ENCODE measurements around the gene NOL12.
"Not testable (repeated sequence)": the region's sequence is repeated elsewhere in the genome, so short reads cannot be mapped to it uniquely, and the experiment has no call there.

Gene NOL12

DNA sequence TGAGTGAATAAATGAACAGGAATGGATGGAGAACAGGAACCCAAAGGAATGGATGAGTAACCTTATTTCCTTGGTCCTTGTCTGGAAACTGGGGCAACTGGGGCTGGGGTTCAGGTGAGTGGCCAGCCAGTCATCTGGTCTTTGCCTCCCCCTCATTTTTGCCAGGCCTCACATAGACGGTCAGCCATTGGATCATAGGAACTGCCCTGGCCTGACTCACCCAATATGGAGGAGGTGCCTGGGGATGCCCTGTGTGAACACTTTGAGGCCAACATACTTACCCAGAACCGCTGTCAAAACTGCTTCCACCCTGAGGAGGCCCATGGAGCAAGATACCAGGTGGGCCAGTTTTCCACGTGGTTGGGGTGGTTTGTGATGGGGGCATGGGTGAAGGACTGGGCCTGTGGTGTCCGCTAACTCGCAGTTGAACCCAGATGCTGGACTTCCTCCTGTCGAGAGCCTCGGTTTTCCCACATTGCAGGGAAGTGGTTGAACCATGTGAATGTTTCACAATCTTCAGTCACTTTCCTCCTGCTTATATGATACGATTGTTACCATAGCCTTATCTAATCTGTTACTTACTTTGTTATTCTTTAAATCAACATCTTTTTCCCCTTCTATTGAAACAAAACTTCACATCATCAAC lies 15.1 kb downstream of the NOL12 start:
- in situ Hi-C loops (cut with HindIII; ENCODE audit: low pct_ligation_motif_present, low pct_unique_long_range_greater_than_20kb, low sequenced_read_pairs), result no loop called here
- DNase-seq, result no peak

- in situ Hi-C loops (cut with HindIII; ENCODE audit: low pct_ligation_motif_present, low pct_unique_long_range_greater_than_20kb, low sequenced_read_pairs), result no loop called here
- DNase-seq, result no peak
These were observed 17.8 kb downstream of the NOL12 start for GRCh38 chr22:37703906-37704305.

GRCh38 chr22:37704645-37705044 lies 18.5 kb downstream of the NOL12 start:
- no peak for DNase-seq
- in situ Hi-C loops (cut with HindIII; ENCODE audit: low pct_ligation_motif_present, low pct_unique_long_range_greater_than_20kb, low sequenced_read_pairs), result no loop called here

- in situ Hi-C loops (cut with HindIII; ENCODE audit: low pct_ligation_motif_present, low pct_unique_long_range_greater_than_20kb, low sequenced_read_pairs), result no loop called here
- no peak for DNase-seq
These were observed 19.1 kb downstream of the NOL12 start for GRCh38 chr22:37705205-37705604.

DNA sequence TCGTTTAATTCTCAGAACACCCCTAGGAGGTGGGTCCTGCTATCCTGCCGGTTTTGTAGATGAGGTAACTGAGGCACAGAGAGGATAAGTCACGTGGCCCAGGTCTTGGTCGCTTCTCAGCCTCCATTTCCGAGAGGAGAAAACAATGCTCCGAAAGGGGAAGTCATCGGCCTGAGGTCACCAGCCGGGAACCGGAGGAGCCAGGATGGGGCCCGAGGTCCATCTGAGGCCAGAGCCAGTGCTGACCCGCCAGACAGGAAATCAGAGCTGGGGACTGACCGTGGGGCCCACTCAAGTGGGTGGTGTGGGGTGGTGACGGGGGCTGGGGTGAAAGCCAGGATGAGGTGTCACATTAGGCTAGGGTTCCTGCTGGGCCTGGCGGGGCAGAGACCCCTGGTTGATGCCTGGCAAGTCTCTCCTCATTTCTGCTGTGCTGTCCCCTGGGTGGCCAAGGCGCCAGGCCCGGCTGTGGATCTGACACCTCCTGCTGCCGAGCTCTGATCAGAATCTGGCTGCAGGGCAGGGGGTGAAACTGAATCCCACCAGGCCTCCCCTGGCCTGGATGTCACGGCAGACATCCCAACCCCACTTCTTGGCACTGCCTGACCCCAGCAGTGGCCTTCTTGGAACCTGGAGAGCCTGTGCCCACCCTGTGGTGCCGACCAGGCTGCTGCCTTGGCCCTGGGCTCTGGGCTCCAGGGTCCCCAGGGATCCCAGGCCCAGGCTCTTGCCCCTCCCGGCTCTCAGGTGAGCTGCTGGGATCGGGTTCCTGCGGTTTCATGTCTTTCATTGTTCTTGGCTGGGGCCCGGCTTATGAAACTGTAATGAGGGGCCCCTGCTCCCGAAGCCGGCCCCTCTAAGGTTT lies 22.7 kb downstream of the NOL12 start:
- in situ Hi-C loops (cut with HindIII; ENCODE audit: low pct_ligation_motif_present, low pct_unique_long_range_greater_than_20kb, low sequenced_read_pairs), result no loop called here
- DNase-seq, result no peak

- in situ Hi-C loops (cut with HindIII; ENCODE audit: low pct_ligation_motif_present, low pct_unique_long_range_greater_than_20kb, low sequenced_read_pairs), result no loop called here
- DNase-seq, result no peak
These were observed 23.3 kb downstream of the NOL12 start for GRCh38 chr22:37709445-37709765.

DNA sequence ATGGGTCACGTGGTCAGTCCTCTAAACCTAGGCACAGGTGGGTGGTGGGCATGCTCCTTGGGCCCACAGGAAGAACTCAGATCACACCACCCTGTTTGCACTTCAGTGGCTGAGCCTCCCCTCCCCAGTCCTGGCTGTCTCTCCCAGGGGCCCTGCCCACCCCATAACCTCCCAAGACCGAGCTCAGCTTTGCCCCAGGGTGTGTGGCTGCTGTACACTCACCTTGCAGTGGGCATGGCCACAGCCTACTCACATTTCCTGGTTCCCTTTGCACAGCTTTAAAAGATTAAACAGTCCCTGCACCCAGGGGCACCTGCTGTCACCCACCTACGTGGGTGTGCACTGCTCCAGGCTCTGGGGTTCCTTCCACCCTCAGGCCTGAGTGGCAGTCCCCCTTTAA lies 24.5 kb downstream of the NOL12 start:
- in situ Hi-C loops (cut with HindIII; ENCODE audit: low pct_ligation_motif_present, low pct_unique_long_range_greater_than_20kb, low sequenced_read_pairs), result no loop called here
- no peak for DNase-seq

- DNase-seq, result no peak
- in situ Hi-C loops (cut with HindIII; ENCODE audit: low pct_ligation_motif_present, low pct_unique_long_range_greater_than_20kb, low sequenced_read_pairs), result no loop called here
These were observed 25.3 kb downstream of the NOL12 start for GRCh38 chr22:37711490-37711889.

- in situ Hi-C loops (cut with HindIII; ENCODE audit: low pct_ligation_motif_present, low pct_unique_long_range_greater_than_20kb, low sequenced_read_pairs), result no loop called here
- no peak for DNase-seq
These were observed 27.6 kb downstream of the NOL12 start for GRCh38 chr22:37713761-37714160.

DNA sequence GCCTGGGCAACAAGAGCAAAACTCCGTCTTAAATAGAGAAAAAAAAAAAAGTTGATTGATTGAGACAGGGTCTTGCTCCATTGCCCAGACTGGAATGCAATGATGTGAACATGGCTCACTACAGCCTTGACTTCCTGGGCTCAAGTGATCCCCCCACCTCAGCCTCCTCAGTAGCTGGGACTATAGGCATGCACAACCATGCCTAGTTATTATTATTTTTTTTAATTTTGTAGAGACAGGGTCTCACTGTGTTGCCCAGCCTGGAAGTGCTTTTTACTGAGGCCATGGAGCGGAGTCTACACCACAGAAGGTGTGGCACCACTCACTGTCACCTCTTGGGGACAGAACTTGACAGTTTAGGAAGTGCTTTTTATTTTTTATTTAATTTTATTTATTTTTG lies 28.5 kb downstream of the NOL12 start:
- no peak for DNase-seq
- in situ Hi-C loops (cut with HindIII; ENCODE audit: low pct_ligation_motif_present, low pct_unique_long_range_greater_than_20kb, low sequenced_read_pairs), result no loop called here

- in situ Hi-C loops (cut with HindIII; ENCODE audit: low pct_ligation_motif_present, low pct_unique_long_range_greater_than_20kb, low sequenced_read_pairs), result no loop called here
- DNase-seq, result no peak
These were observed 29.6 kb downstream of the NOL12 start for GRCh38 chr22:37715760-37716159.

DNA sequence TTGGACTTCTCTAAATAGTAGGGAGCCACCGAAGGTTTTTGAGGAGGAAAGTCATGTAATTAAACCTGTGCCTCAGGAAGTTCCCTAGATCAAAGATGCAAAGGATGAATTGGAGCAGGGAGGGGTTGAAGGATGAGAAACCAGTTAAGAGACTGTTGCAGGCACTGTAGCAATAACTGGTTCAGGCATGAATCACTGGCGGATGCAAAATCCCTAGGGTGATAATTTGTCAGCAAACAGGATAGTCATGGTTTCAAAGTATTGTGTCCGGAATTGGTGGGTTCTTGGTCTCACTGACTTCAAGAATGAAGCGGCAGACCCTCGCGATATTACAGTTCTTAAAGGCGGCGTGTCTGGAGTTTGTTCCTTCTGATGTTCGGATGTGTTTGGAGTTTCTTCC lies 30.6 kb downstream of the NOL12 start:
- DNase-seq, result no peak
- in situ Hi-C loops (cut with HindIII; ENCODE audit: low pct_ligation_motif_present, low pct_unique_long_range_greater_than_20kb, low sequenced_read_pairs), result no loop called here

DNA sequence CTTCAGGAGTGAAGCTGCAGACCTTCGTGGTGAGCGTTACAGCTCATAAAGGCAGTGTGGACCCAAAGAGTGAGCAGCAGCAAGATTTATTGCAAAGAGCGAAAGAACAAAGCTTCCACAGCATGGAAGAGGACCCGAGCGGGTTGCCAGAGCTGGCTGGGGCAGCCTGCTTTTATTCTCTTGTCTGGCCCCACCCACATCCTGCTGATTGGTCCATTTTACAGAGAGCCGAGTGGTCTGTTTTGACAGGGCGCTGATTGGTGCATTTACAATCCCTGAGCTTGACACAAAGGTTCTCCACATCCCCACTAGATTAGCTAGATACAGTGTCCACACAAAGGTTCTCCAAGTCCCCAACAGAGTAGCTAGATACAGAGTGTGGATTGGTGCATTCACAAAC lies 31.1 kb downstream of the NOL12 start:
- in situ Hi-C loops (cut with HindIII; ENCODE audit: low pct_ligation_motif_present, low pct_unique_long_range_greater_than_20kb, low sequenced_read_pairs); DNase-seq: not testable (repeated sequence)

GRCh38 chr22:37717746-37718305 lies 31.7 kb downstream of the NOL12 start:
- DNase-seq; in situ Hi-C loops (cut with HindIII; ENCODE audit: low pct_ligation_motif_present, low pct_unique_long_range_greater_than_20kb, low sequenced_read_pairs): not testable (repeated sequence)

DNA sequence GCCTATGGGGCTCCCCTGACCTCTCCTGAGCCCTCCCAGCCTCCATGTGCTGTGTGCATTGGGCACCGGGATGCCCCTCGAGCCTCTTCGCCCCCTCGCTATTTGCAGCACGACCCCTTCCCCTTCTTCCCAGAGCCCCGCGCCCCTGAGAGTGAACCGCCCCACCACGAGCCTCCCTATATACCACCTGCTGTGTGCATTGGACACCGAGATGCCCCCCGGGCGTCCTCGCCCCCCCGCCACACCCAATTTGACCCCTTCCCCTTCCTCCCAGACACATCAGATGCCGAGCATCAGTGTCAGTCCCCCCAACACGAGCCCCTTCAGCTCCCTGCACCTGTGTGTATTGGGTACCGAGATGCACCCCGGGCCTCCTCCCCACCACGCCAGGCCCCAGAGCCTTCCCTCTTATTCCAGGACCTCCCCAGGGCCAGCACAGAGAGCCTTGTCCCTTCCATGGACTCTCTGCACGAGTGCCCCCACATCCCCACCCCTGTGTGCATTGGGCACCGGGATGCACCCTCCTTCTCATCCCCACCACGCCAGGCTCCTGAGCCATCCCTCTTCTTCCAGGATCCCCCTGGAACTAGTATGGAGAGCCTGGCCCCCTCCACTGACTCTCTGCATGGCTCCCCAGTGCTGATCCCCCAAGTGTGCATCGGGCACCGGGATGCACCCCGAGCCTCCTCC lies 39.6 kb downstream of the NOL12 start:
- no peak for DNase-seq
- in situ Hi-C loops (cut with HindIII; ENCODE audit: low pct_ligation_motif_present, low pct_unique_long_range_greater_than_20kb, low sequenced_read_pairs), result no loop called here

DNA sequence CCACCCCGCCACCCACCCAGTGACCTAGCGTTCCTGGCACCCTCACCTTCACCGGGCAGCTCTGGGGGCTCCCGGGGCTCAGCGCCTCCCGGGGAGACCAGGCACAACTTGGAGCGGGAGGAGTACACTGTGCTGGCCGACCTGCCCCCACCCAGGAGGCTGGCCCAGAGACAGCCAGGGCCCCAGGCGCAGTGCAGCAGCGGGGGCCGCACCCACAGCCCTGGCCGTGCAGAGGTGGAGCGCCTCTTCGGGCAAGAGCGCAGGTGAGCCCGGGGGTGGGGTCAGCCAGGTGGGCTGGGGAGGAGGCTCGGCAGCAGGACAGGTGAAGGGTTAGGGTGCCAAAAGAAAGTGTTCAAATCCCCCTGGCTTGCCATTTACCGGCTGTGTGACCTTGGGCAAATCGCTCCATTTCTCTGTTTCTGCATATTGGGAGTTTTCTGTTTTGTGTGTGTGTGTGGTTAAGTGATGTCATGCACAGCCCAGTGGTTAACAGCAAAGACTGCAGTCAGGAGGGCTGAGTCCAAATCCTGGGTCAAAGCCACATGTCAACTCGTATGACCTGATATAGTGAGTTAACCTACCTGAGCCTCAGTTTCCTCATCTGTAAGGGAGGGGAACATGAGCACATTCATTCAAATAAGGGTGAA lies 40.2 kb downstream of the NOL12 start:
- DNase-seq, result no peak
- in situ Hi-C loops (cut with HindIII; ENCODE audit: low pct_ligation_motif_present, low pct_unique_long_range_greater_than_20kb, low sequenced_read_pairs), result no loop called here

- no peak for DNase-seq
- in situ Hi-C loops (cut with HindIII; ENCODE audit: low pct_ligation_motif_present, low pct_unique_long_range_greater_than_20kb, low sequenced_read_pairs), result no loop called here
These were observed 42.5 kb downstream of the NOL12 start for GRCh38 chr22:37728620-37729019.

DNA sequence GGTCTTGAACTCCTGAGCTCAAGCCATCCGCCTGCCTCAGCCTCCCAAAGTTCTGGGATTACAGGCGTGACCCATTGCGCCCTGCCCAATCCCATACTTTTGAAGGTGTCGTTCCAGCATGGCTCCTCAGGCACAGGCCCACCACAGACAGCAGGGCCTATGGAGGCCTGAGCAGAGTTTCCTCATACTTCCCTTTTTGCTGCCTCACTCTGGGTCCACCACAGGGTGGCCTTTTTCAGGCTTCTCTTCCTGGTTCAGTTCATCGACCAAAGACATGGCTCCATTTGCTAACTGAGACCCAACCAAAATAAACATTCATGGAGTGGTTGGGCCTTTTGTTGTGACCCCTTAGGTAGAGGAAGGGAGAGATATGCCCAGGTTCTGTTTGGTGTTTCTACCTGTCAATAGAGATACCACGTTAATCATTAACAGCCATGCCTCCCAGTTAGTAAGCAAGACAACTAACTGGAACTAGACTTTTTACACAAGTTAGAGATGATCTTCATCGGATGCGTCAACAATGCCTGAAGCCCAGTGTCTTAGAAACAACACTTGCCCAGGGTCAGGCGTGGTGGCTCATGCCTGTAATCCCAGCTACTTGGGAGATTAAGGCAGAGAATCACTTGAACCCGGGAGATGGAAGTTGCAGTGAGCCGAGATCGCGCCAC lies 45.8 kb downstream of the NOL12 start:
- in situ Hi-C loops (cut with HindIII; ENCODE audit: low pct_ligation_motif_present, low pct_unique_long_range_greater_than_20kb, low sequenced_read_pairs), result no loop called here

More for the DNA sequence above, 45.8 kb downstream of the NOL12 start:
- peak; percentile 42 for DNase-seq

All from ACHN (cell line).